ENCODE results near the gene MFAP3. TPM values are rescaled to one million over a fixed set of nuclear protein-coding genes. Genes with fewer than 3 reads are reported as not detected.

The MFAP3 gene
- total and polyA plus RNA-seq, 8 donors = 0.29 to 70.7 (median 5.6) TPM

DNA sequence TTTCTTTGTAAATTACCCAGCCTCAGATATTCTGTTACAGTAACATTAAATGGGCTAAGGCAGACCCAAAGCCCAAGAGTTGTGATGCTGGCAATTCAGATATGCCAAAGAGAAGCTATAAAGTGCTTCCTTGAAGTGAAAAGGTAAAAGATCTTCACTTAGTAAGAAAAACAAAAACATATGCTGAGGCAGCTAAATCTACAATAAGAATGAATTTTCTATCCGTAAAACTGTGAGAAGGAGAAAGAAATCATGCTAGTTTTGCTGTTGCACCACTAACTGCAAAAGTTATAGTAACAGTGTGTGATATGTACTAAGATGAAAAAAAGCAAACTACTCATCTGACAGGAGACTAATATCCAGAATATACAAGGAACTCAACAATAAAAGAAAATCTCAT, 40.0 kb upstream of the MFAP3 start:
- no peak for TF ChIP-seq POLR2AphosphoS5 (IDR thresholded peaks at IDR 0.05)
- TF ChIP-seq, protein P1, sequence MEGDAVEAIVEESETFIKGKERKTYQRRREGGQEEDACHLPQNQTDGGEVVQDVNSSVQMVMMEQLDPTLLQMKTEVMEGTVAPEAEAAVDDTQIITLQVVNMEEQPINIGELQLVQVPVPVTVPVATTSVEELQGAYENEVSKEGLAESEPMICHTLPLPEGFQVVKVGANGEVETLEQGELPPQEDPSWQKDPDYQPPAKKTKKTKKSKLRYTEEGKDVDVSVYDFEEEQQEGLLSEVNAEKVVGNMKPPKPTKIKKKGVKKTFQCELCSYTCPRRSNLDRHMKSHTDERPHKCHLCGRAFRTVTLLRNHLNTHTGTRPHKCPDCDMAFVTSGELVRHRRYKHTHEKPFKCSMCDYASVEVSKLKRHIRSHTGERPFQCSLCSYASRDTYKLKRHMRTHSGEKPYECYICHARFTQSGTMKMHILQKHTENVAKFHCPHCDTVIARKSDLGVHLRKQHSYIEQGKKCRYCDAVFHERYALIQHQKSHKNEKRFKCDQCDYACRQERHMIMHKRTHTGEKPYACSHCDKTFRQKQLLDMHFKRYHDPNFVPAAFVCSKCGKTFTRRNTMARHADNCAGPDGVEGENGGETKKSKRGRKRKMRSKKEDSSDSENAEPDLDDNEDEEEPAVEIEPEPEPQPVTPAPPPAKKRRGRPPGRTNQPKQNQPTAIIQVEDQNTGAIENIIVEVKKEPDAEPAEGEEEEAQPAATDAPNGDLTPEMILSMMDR (IDR thresholded peaks at IDR 0.05) = no peak
- no peak for TF ChIP-seq POLR2A (IDR thresholded peaks at IDR 0.05)
- TF ChIP-seq EP300 (IDR thresholded peaks at IDR 0.05) = no peak
- WGBS, 5 donors = 95 to 100% (median 100%) methylated on average over 1 of the region's 1 CpG
- Histone ChIP-seq H3K27me3 (no peaks in the 10 kb centered on the region), H3K4me3 (no peak overlapping the region), H3K9me3 (no peaks in the 10 kb centered on the region), H3K27ac (no peak overlapping the region), H3K4me1 (no peaks in the 10 kb centered on the region), H3K36me3 (peaks cover 5 to 87% (median 75%) of the 10 kb centered on the region in 4 donors)
- intact Hi-C loops (cut with DNase I; ENCODE audit: low total_unique reads) = no loop called here
- no peak for DNase-seq

DNA sequence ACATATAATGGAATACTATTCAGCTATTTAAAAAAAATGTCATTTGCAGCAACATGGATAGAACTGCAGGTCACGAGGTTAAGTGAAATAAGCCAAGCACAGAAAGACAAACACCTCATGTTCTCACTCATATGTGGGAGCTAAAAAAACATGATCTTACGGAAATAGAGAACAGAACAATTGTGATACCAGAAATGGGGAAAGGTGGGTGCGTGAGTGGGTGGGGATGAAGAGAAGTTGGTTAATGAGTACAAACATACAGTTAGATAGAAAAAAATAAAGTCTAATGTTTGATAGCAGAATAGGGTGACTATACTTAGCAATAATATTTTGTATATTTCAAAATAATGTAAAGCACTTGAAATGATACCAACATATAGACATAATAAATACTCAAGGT, 38.8 kb upstream of the MFAP3 start:
- H3K27me3 ChIP-seq = no peaks in the 10 kb centered on the region
- no peak for TF ChIP-seq POLR2AphosphoS5 (IDR thresholded peaks at IDR 0.05)
- TF ChIP-seq POLR2A (IDR thresholded peaks at IDR 0.05) = no peak
- no peak for TF ChIP-seq EP300 (IDR thresholded peaks at IDR 0.05)
- TF ChIP-seq, protein P1 (IDR thresholded peaks at IDR 0.05) = no peak
- H3K9me3 ChIP-seq = no peaks in the 10 kb centered on the region
- H3K4me1 ChIP-seq = no peaks in the 10 kb centered on the region
- intact Hi-C loops (cut with DNase I; ENCODE audit: low total_unique reads) = no loop called here
- peaks cover 5 to 75% (median 65%) of the 10 kb centered on the region in 4 donors for H3K36me3 ChIP-seq
- no peak overlapping the region for H3K27ac ChIP-seq
- no peak for DNase-seq
- WGBS, 5 donors = 89 to 97% (median 95%) methylated on average over 3 of the region's 3 CpGs
- no peak overlapping the region for H3K4me3 ChIP-seq

DNA sequence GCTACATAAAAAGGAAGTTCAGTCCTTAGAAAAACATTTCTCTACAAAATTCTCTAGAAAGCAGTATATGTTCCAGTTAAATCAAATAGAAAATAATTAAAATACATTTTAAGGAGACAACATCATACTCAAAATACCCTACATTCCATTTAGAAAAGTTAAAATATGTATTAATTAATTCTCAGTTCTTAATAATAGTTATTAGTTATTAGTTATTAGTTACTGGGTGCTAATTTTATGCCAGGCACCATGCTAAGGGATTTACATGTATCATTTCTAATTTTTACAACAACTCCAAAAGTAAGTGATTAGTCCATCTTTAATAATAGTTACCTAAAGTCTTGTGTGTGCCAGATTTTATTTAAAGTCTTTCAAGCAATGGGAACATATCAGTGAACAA, 38.1 kb upstream of the MFAP3 start:
- H3K27ac ChIP-seq = peak overlapping the region in 1 of 5 donors; percentile 71
- TF ChIP-seq EP300 (IDR thresholded peaks at IDR 0.05) = no peak

DNA sequence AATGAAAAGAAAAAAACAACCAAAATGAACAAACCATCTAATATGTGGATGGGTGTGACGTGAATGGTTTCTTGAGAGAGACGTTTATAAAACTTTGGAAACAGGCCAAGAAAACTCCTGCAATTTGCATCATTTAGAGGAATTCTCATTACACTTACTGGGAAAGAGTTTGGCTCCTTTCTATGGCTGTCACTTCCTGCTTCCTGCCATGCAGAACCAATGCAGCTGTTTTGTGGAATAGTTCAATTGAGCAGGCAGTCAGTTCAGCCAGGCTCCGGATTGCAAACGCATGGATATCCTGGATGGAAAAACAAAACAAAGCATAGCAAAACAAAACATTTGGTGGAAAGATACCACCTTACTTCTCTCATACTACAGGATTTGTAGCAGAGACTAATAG, 36.7 kb upstream of the MFAP3 start:
- TF ChIP-seq POLR2AphosphoS5 (IDR thresholded peaks at IDR 0.05) (peak; percentile 54 to 69 (median 58)), POLR2A (IDR thresholded peaks at IDR 0.05) (no peak)
- Histone ChIP-seq H3K4me1 (no peaks in the 10 kb centered on the region), H3K27ac (peak overlapping the region in 4 of 5 donors; percentile 35 to 71 (median 60)), H3K4me3 (no peak overlapping the region), H3K27me3 (no peaks in the 10 kb centered on the region), H3K36me3 (peaks cover 5 to 58% (median 50%) of the 10 kb centered on the region in 4 donors), H3K9me3 (no peaks in the 10 kb centered on the region)
- intact Hi-C loops (cut with DNase I; ENCODE audit: low total_unique reads) = no loop called here
- 55 to 67% (median 61%) methylated on average over 4 of the region's 4 CpGs for WGBS, 5 donors
- peak in 1 of 2 donors; percentile 73 for DNase-seq

More for the DNA sequence above, 38.1 kb upstream of the MFAP3 start:
- DNase-seq = no peak
- Histone ChIP-seq H3K9me3 (no peaks in the 10 kb centered on the region), H3K27me3 (no peaks in the 10 kb centered on the region), H3K36me3 (peaks cover 5 to 70% (median 63%) of the 10 kb centered on the region in 4 donors), H3K4me1 (no peaks in the 10 kb centered on the region), H3K4me3 (no peak overlapping the region)
- intact Hi-C loops (cut with DNase I; ENCODE audit: low total_unique reads) = no loop called here

DNA sequence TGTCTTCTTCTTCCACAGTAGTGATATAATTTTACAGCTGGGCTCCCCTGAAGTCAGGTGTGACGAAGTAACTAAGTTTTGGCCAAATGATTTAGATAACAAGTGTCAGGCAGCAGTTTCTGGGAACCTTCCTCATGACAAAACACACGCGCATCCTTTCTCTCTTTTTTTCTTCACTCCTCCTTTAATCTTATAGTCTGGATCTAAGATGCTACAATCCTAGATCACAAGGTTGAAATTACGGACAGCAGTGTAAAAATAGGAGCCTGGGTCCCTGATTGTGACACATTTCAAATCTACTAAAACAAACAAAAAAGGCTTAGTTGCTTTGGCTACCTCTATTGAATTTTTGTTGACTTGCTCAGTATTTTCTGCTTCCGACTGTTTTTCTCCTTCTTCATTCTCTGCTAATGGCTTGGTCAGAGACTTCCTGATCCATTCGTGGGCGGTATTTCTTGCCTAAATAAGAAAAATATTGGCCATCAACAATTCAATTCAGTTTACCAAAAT, 36.2 kb upstream of the MFAP3 start:
- intact Hi-C loops (cut with DNase I; ENCODE audit: low total_unique reads) = no loop called here
- no peaks in the 10 kb centered on the region for H3K4me1 ChIP-seq
- no peaks in the 10 kb centered on the region for H3K27me3 ChIP-seq
- no peaks in the 10 kb centered on the region for H3K9me3 ChIP-seq
- H3K4me3 ChIP-seq = no peak overlapping the region
- WGBS, 5 donors = 71 to 78% (median 77%) methylated on average over 7 of the region's 7 CpGs
- H3K36me3 ChIP-seq = peaks cover 5 to 53% (median 45%) of the 10 kb centered on the region in 4 donors
- TF ChIP-seq POLR2A (IDR thresholded peaks at IDR 0.05) (no peak), EP300 (IDR thresholded peaks at IDR 0.05) (no peak), POLR2AphosphoS5 (IDR thresholded peaks at IDR 0.05) (no peak)
- TF ChIP-seq, protein P1 (IDR thresholded peaks at IDR 0.05) = no peak
- no peak for DNase-seq
- peak overlapping the region in 4 of 5 donors; percentile 35 to 71 (median 60) for H3K27ac ChIP-seq
